Ishikawa (cell line): Measurements from ENCODE around the gene GUCY1B1.

ENCODE experiments used
- CEBPB ChIP-seq: IDR thresholded peaks from 2 replicates; pipeline ENCODE4 v1.6.1; 2012
- CREB1 ChIP-seq: IDR thresholded peaks from 2 replicates; pipeline ENCODE4 v1.6.1; 2012; ENCODE audit warnings: low read depth
- EGR1 ChIP-seq: IDR thresholded peaks from 2 replicates; pipeline ENCODE4 v1.6.1; 2012
- EP300 ChIP-seq: IDR thresholded peaks from 2 replicates; pipeline ENCODE4 v1.6.1; 2012; ENCODE audit warnings: borderline replicate concordance
- FOXM1 ChIP-seq: IDR thresholded peaks from 2 replicates; pipeline ENCODE4 v1.6.1; 2012; ENCODE audit warnings: low read depth, borderline replicate concordance
- MAX ChIP-seq: IDR thresholded peaks from 2 replicates; pipeline ENCODE4 v1.6.1; 2012
- NFIC ChIP-seq: IDR thresholded peaks from 2 replicates; pipeline ENCODE4 v1.6.1; 2012
- RAD21 ChIP-seq: IDR thresholded peaks from 2 replicates; pipeline ENCODE4 v1.6.1; 2012; ENCODE audit warnings: low read depth
- REST ChIP-seq: IDR thresholded peaks from 2 replicates; pipeline ENCODE4 v1.6.1; 2012; ENCODE audit warnings: low read depth, mild to moderate bottlenecking
- TAF1 ChIP-seq: IDR thresholded peaks from 2 replicates; pipeline ENCODE4 v1.6.1; 2012; ENCODE audit warnings: low read depth, mild to moderate bottlenecking
- TCF12 ChIP-seq: IDR thresholded peaks from 2 replicates; pipeline ENCODE4 v1.6.1; 2012; ENCODE audit warnings: low read depth
- TEAD4 ChIP-seq: IDR thresholded peaks from 2 replicates; pipeline ENCODE4 v1.6.1; 2012
- USF1 ChIP-seq: IDR thresholded peaks from 2 replicates; pipeline ENCODE4 v1.6.1; 2012
- YY1 ChIP-seq: IDR thresholded peaks from 2 replicates; pipeline ENCODE4 v1.6.1; 2012; ENCODE audit warnings: low read depth
- ZBTB7A ChIP-seq: IDR thresholded peaks from 2 replicates; pipeline ENCODE4 v1.6.1; 2012; ENCODE audit warnings: low read depth

Gene GUCY1B1

GRCh38 chr4:155774033-155774432 is 15.2 kb downstream of the GUCY1B1 start:
- TF ChIP-seq USF1 = no peak

- TF ChIP-seq CEBPB = no peak
- no peak for TF ChIP-seq FOXM1
- TF ChIP-seq MAX = no peak
- TF ChIP-seq EP300 = no peak
- no peak for TF ChIP-seq TEAD4
- no peak for TF ChIP-seq ZBTB7A
- TF ChIP-seq CREB1 = no peak
- TF ChIP-seq EGR1 = no peak
- no peak for TF ChIP-seq REST
- no peak for TF ChIP-seq NFIC
- no peak for TF ChIP-seq YY1
- no peak for TF ChIP-seq TAF1
- no peak for TF ChIP-seq USF1
- TF ChIP-seq TCF12 = no peak
- TF ChIP-seq RAD21 = no peak
Observed at GRCh38 chr4:155777971-155778735, 19.3 kb downstream of the GUCY1B1 start.

GRCh38 chr4:155780775-155781174 is 22.0 kb downstream of the GUCY1B1 start:
- no peak for TF ChIP-seq FOXM1
- no peak for TF ChIP-seq TAF1
- TF ChIP-seq EP300 = no peak
- no peak for TF ChIP-seq USF1

- TF ChIP-seq TCF12 (no peak), EP300 (no peak), CEBPB (no peak)
Observed at GRCh38 chr4:155781249-155781831, 22.5 kb downstream of the GUCY1B1 start.

- no peak for TF ChIP-seq EP300
- no peak for TF ChIP-seq TEAD4
- no peak for TF ChIP-seq RAD21
- TF ChIP-seq YY1 = no peak
- TF ChIP-seq EGR1 = no peak
- TF ChIP-seq NFIC = no peak
- TF ChIP-seq FOXM1 = no peak
- no peak for TF ChIP-seq CEBPB
- TF ChIP-seq USF1 = no peak
- no peak for TF ChIP-seq TAF1
- no peak for TF ChIP-seq ZBTB7A
- TF ChIP-seq CREB1 = no peak
Observed at GRCh38 chr4:155784637-155785036, 25.8 kb downstream of the GUCY1B1 start.

GRCh38 chr4:155785828-155786227 is 27.0 kb downstream of the GUCY1B1 start:
- no peak for TF ChIP-seq REST
- TF ChIP-seq TCF12 = no peak
- no peak for TF ChIP-seq EP300
- no peak for TF ChIP-seq RAD21
- TF ChIP-seq USF1 = no peak
- no peak for TF ChIP-seq MAX
- TF ChIP-seq FOXM1 = no peak
- no peak for TF ChIP-seq TEAD4
- TF ChIP-seq EGR1 = no peak
